ENCODE measurements around the gene UBE2D2. TPM values are rescaled to one million over a fixed set of nuclear protein-coding genes. Genes with fewer than 3 reads are reported as not detected.
"Not testable (repeated sequence)": the region's sequence is repeated elsewhere in the genome, so short reads cannot be mapped to it uniquely, and the experiment has no call there.

Gene UBE2D2
- polyA plus RNA-seq, 3 donors, result 41.2 to 167 (median 133) TPM

DNA sequence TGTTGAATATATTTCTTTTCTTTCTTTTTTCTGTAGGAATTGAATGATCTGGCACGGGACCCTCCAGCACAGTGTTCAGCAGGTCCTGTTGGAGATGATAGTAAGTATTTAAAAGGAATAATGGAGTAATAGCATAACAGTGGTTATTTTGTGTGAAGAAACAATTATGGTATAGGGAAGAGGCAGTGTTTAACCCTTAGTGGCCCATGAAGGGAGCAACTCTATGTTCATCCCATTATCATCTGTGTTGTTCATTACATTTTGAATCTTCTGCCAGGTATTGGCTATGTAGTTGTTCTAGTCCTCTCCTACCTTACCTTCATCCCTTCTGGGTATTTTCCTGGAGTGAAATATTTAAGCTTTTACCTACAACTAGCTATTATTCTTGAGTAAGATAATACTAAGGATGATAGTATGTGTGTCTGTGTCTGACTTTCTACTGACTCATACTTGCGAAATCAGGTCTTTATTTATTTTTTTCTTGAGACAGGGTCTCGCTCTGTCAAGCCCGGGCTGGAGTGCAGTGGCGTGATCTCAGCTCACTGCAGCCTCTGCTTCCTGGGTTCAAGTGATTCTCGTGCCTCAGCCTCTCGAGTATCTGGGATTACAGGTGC, 39.3 kb downstream of the UBE2D2 start:
- H3K27ac ChIP-seq (ENCODE audit: low read depth in 1 of 2, low read length in 2 of 2), result peak overlapping the region in 1 of 2 donors; percentile 24
- H3K27ac Mint-ChIP-seq, result no peak overlapping the region
- no peak overlapping the region for H3K9ac ChIP-seq (ENCODE audit: insufficient read depth, low read length, poor library complexity, severe bottlenecking)
- 52% methylated on average over 5 of the region's 7 CpGs for WGBS (ENCODE audit: insufficient coverage)
- H3K27me3 ChIP-seq (ENCODE audit: control insufficient read depth in 2 of 2, insufficient read depth in 2 of 2, low read length in 2 of 2), result no peaks in the 10 kb centered on the region
- H3K4me1 Mint-ChIP-seq, result peaks cover 7% of the 10 kb centered on the region
- H3K79me2 ChIP-seq (ENCODE audit: insufficient read depth, low read length), result peaks cover 94% of the 10 kb centered on the region
- no peak overlapping the region for H3K4me2 ChIP-seq (replicated peaks; ENCODE audit: extremely low read depth, low read length, poor library complexity, severe bottlenecking)
- no peak for DNase-seq
- no peak overlapping the region for H2AFZ ChIP-seq (ENCODE audit: insufficient read depth, low read depth, low read length, poor library complexity, severe bottlenecking)
- no peaks in the 10 kb centered on the region for H3K4me1 ChIP-seq (ENCODE audit: control insufficient read depth in 1 of 2, insufficient read depth in 2 of 2, low read length in 2 of 2)
- H3K9me3 ChIP-seq (replicated peaks in 1 of 2; ENCODE audit: control insufficient read depth in 1 of 2, insufficient read depth in 1 of 2, low read length in 2 of 2), result no peaks in the 10 kb centered on the region
- peaks cover 24 to 53% of the 10 kb centered on the region in 2 donors for H3K36me3 Mint-ChIP-seq
- peaks cover 21 to 54% of the 10 kb centered on the region in 2 donors for H3K36me3 ChIP-seq (replicated peaks in 1 of 2; ENCODE audit: control insufficient read depth in 1 of 2, insufficient read depth in 2 of 2, low read length in 2 of 2)
- peaks cover 97% of the 10 kb centered on the region for H4K20me1 ChIP-seq (ENCODE audit: insufficient read depth, low read length)
- H3K4me3 Mint-ChIP-seq, result no peak overlapping the region
- TF ChIP-seq, protein P1, sequence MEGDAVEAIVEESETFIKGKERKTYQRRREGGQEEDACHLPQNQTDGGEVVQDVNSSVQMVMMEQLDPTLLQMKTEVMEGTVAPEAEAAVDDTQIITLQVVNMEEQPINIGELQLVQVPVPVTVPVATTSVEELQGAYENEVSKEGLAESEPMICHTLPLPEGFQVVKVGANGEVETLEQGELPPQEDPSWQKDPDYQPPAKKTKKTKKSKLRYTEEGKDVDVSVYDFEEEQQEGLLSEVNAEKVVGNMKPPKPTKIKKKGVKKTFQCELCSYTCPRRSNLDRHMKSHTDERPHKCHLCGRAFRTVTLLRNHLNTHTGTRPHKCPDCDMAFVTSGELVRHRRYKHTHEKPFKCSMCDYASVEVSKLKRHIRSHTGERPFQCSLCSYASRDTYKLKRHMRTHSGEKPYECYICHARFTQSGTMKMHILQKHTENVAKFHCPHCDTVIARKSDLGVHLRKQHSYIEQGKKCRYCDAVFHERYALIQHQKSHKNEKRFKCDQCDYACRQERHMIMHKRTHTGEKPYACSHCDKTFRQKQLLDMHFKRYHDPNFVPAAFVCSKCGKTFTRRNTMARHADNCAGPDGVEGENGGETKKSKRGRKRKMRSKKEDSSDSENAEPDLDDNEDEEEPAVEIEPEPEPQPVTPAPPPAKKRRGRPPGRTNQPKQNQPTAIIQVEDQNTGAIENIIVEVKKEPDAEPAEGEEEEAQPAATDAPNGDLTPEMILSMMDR (IDR thresholded peaks at IDR 0.05), result no peak
- no peak overlapping the region for H3K4me3 ChIP-seq (replicated peaks in 1 of 3; ENCODE audit: low read depth in 2 of 3, low read length in 3 of 3)
- no peaks in the 10 kb centered on the region for H3K27me3 Mint-ChIP-seq (ENCODE audit: low read depth in 3 of 3)
- intact Hi-C loops (cut with micrococcal nuclease), result no loop called here
- peaks cover 0 to 2% (median 0%) of the 10 kb centered on the region in 7 donors for H3K9me3 Mint-ChIP-seq

DNA sequence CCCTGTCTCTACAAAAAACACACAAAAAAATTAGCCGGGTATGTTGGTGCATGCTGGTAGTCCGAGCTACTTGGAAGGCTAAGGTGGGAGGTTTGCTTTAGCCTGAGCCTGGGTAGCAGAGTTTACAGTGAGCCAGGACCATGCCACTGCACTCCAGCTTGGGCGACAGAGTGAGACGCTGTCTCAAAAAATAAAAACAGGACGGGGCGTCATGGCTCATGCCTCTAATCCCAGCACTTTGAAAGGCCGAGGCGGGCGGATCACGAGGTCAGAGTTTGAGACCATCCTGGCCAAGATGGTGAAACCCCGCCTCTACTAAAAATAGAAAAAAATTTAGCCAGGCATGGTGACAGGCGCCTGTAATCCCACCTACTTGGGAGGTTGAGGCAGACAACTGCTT, 40.3 kb downstream of the UBE2D2 start:
- Mint-ChIP-seq H3K36me3 (peaks cover 28 to 61% of the 10 kb centered on the region in 2 donors), H3K4me3 (no peak overlapping the region), H3K9me3 (peaks cover 0 to 2% (median 0%) of the 10 kb centered on the region in 7 donors), H3K4me1 (peaks cover 7% of the 10 kb centered on the region), H3K27ac (no peak overlapping the region), H3K27me3 (ENCODE audit: low read depth in 3 of 3) (no peaks in the 10 kb centered on the region)
- no peak for DNase-seq
- no peaks in the 10 kb centered on the region for H3K4me1 ChIP-seq (ENCODE audit: control insufficient read depth in 1 of 2, insufficient read depth in 2 of 2, low read length in 2 of 2)
- peaks cover 94% of the 10 kb centered on the region for H3K79me2 ChIP-seq (ENCODE audit: insufficient read depth, low read length)
- no peak overlapping the region for H3K9ac ChIP-seq (ENCODE audit: insufficient read depth, low read length, poor library complexity, severe bottlenecking)
- no peak overlapping the region for H3K4me2 ChIP-seq (replicated peaks; ENCODE audit: extremely low read depth, low read length, poor library complexity, severe bottlenecking)
- H3K27ac ChIP-seq (ENCODE audit: low read depth in 1 of 2, low read length in 2 of 2), result no peak overlapping the region
- H4K20me1 ChIP-seq (ENCODE audit: insufficient read depth, low read length), result peaks cover 97% of the 10 kb centered on the region
- TF ChIP-seq, protein P1 (IDR thresholded peaks at IDR 0.05), result no peak
- intact Hi-C loops (cut with micrococcal nuclease), result no loop called here
- peaks cover 27 to 58% of the 10 kb centered on the region in 2 donors for H3K36me3 ChIP-seq (replicated peaks in 1 of 2; ENCODE audit: control insufficient read depth in 1 of 2, insufficient read depth in 2 of 2, low read length in 2 of 2)
- no peaks in the 10 kb centered on the region for H3K27me3 ChIP-seq (ENCODE audit: control insufficient read depth in 2 of 2, insufficient read depth in 2 of 2, low read length in 2 of 2)
- H3K4me3 ChIP-seq (replicated peaks in 1 of 3; ENCODE audit: low read depth in 2 of 3, low read length in 3 of 3), result no peak overlapping the region
- 96% methylated on average over 6 of the region's 12 CpGs for WGBS (ENCODE audit: insufficient coverage)
- H2AFZ ChIP-seq (ENCODE audit: insufficient read depth, low read depth, low read length, poor library complexity, severe bottlenecking), result no peak overlapping the region
- no peaks in the 10 kb centered on the region for H3K9me3 ChIP-seq (replicated peaks in 1 of 2; ENCODE audit: control insufficient read depth in 1 of 2, insufficient read depth in 1 of 2, low read length in 2 of 2)

DNA sequence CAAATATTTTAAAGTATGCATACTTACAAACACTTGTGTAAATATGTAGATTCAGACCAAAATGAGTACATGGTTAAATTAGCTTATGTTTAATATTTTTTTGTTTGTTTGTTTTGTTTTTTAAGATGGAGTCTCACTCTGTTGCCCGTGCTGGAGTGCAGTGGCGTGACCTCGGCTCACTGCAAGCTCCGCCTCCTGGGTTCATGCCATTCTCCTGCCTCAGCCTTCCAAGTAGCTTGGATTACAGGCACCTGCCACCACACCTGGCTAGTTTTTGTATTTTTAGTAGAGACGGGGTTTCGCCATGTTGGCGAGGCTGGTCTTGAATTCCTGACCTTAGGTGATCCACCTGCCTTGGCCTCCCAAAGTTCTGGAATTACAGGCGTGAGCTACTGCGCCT, 40.8 kb downstream of the UBE2D2 start:
- H3K27me3 ChIP-seq (ENCODE audit: control insufficient read depth in 2 of 2, insufficient read depth in 2 of 2, low read length in 2 of 2); H3K9ac ChIP-seq (ENCODE audit: insufficient read depth, low read length, poor library complexity, severe bottlenecking); H3K4me1 Mint-ChIP-seq; DNase-seq; H3K9me3 ChIP-seq (replicated peaks in 1 of 2; ENCODE audit: control insufficient read depth in 1 of 2, insufficient read depth in 1 of 2, low read length in 2 of 2); H3K4me3 Mint-ChIP-seq; H3K9me3 Mint-ChIP-seq; H3K27ac ChIP-seq (ENCODE audit: low read depth in 1 of 2, low read length in 2 of 2); H3K4me1 ChIP-seq (ENCODE audit: control insufficient read depth in 1 of 2, insufficient read depth in 2 of 2, low read length in 2 of 2); H3K4me2 ChIP-seq (replicated peaks; ENCODE audit: extremely low read depth, low read length, poor library complexity, severe bottlenecking); H3K27me3 Mint-ChIP-seq (ENCODE audit: low read depth in 3 of 3); H2AFZ ChIP-seq (ENCODE audit: insufficient read depth, low read depth, low read length, poor library complexity, severe bottlenecking); intact Hi-C loops (cut with micrococcal nuclease); H3K4me3 ChIP-seq (replicated peaks in 1 of 3; ENCODE audit: low read depth in 2 of 3, low read length in 3 of 3): not testable (repeated sequence)
- peaks cover 97% of the 10 kb centered on the region for H4K20me1 ChIP-seq (ENCODE audit: insufficient read depth, low read length)
- 96% methylated on average over 7 of the region's 9 CpGs for WGBS (ENCODE audit: insufficient coverage)
- peaks cover 28 to 61% of the 10 kb centered on the region in 2 donors for H3K36me3 Mint-ChIP-seq
- peak overlapping the region in 1 of 7 donors; percentile 68 for H3K27ac Mint-ChIP-seq
- H3K36me3 ChIP-seq (replicated peaks in 1 of 2; ENCODE audit: control insufficient read depth in 1 of 2, insufficient read depth in 2 of 2, low read length in 2 of 2), result peaks cover 29 to 58% of the 10 kb centered on the region in 2 donors
- H3K79me2 ChIP-seq (ENCODE audit: insufficient read depth, low read length), result peaks cover 94% of the 10 kb centered on the region

Measured in CD14-positive monocyte (primary cell).